ENCODE results near the gene ABHD12. TPM values are rescaled to one million over a fixed set of nuclear protein-coding genes. Genes with fewer than 3 reads are reported as not detected.
"Not testable (repeated sequence)": the region's sequence is repeated elsewhere in the genome, so short reads cannot be mapped to it uniquely, and the experiment has no call there.

ABHD12 gene
- total RNA-seq, result 22.6 TPM

GRCh38 chr20:25390538-25391528, at the start of gene ABHD12:
TSS of gene ABHD12 (minus strand) at chr20:25390835. CDS start at chr20:25390703, 132 bp downstream.
- peak; percentile 93 for DNase-seq

GRCh38 chr20:25439328-25439727, 48.7 kb upstream of the ABHD12 start:
- DNase-seq, result no peak

GRCh38 chr20:25437153-25437581, 46.5 kb upstream of the ABHD12 start:
- DNase-seq, result no peak

- no peak for DNase-seq
Observed at GRCh38 chr20:25424536-25424935, 33.9 kb upstream of the ABHD12 start.

GRCh38 chr20:25422032-25422431, 31.4 kb upstream of the ABHD12 start:
- DNase-seq, result no peak

GRCh38 chr20:25421102-25421501, 30.5 kb upstream of the ABHD12 start:
- peak; percentile 1 for DNase-seq

- no peak for DNase-seq
Observed at GRCh38 chr20:25418776-25419175, 28.1 kb upstream of the ABHD12 start.

GRCh38 chr20:25408890-25409289, 18.3 kb upstream of the ABHD12 start:
- no peak for DNase-seq

GRCh38 chr20:25408170-25408547, 17.5 kb upstream of the ABHD12 start:
- no peak for DNase-seq

- DNase-seq, result peak; percentile 58
Observed at GRCh38 chr20:25407311-25408169, 16.9 kb upstream of the ABHD12 start, which contains the start of gene GINS1. TSS of gene GINS1 (plus strand) at chr20:25407673. CDS start at chr20:25407821, 148 bp downstream.

- no peak for DNase-seq
Observed at GRCh38 chr20:25402583-25402982, 11.9 kb upstream of the ABHD12 start.

- not testable (repeated sequence) for DNase-seq
Observed at GRCh38 chr20:25400291-25400732, 9.7 kb upstream of the ABHD12 start.

GRCh38 chr20:25399037-25399430, 8.4 kb upstream of the ABHD12 start:
- peak; percentile 52 for DNase-seq

GRCh38 chr20:25398376-25399036, 7.9 kb upstream of the ABHD12 start:
- DNase-seq, result no peak

- no peak for DNase-seq
Observed at GRCh38 chr20:25397821-25398220, 7.2 kb upstream of the ABHD12 start.

GRCh38 chr20:25397096-25397495, 6.5 kb upstream of the ABHD12 start:
- DNase-seq, result no peak

GRCh38 chr20:25394996-25395395, 4.4 kb upstream of the ABHD12 start:
- no peak for DNase-seq

- no peak for DNase-seq
Observed at GRCh38 chr20:25394276-25394675, 3.6 kb upstream of the ABHD12 start.

GRCh38 chr20:25389858-25390537, 637 bp downstream of the ABHD12 start:
- DNase-seq, result no peak

GRCh38 chr20:25389401-25389857, 1.2 kb downstream of the ABHD12 start:
- peak; percentile 29 for DNase-seq

- no peak for DNase-seq
Observed at GRCh38 chr20:25382704-25383370, 7.8 kb downstream of the ABHD12 start.

All from skin of body (tissue), 2 donors.